Lower leg skin (tissue), 3 donors: ENCODE results near the gene PRELID2.
"Not testable (repeated sequence)": the region's sequence is repeated elsewhere in the genome, so short reads cannot be mapped to it uniquely, and the experiment has no call there.

Experiments used
- POLR2A ChIP-seq, 2 donors: fragments of 450-650 bp; IDR thresholded peaks; one replicate each; pipeline ENCODE4 v1.6.1; 2016 to 2017; ENCODE audit warnings: antibody characterized with exemption in 2 of 2, mild to moderate bottlenecking in 1 of 2, moderate library complexity in 1 of 2
- TF ChIP-seq, protein P1 (sequence below), 3 donors: fragments of 450-650 bp; IDR thresholded peaks; one replicate each; pipeline ENCODE4 v1.5.1; 2016; ENCODE audit warnings: antibody characterized with exemption in 3 of 3, mild to moderate bottlenecking in 3 of 3, moderate library complexity in 2 of 3

DNA sequence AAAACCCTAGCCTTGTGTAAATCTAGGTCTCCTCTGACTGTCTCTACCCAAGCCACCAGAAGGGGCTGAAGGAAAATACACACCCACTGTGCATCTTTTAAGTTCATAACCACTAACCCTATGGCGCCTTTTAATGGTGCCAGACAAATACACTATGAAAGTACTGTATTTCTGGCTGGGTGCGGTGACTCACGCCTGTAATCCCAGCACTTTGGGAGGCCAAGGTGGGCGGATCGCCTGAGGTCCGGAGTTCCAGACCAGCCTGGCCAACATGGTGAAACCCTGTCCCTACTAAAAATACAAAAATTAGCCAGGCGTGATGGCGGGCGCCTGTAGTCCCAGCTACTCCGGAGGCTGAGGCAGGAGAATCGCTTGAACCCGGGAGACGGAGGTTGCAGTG lies 1.1 kb upstream of the PRELID2 start:
- TF ChIP-seq, protein P1, sequence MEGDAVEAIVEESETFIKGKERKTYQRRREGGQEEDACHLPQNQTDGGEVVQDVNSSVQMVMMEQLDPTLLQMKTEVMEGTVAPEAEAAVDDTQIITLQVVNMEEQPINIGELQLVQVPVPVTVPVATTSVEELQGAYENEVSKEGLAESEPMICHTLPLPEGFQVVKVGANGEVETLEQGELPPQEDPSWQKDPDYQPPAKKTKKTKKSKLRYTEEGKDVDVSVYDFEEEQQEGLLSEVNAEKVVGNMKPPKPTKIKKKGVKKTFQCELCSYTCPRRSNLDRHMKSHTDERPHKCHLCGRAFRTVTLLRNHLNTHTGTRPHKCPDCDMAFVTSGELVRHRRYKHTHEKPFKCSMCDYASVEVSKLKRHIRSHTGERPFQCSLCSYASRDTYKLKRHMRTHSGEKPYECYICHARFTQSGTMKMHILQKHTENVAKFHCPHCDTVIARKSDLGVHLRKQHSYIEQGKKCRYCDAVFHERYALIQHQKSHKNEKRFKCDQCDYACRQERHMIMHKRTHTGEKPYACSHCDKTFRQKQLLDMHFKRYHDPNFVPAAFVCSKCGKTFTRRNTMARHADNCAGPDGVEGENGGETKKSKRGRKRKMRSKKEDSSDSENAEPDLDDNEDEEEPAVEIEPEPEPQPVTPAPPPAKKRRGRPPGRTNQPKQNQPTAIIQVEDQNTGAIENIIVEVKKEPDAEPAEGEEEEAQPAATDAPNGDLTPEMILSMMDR (IDR thresholded peaks at IDR 0.05): not testable (repeated sequence)
- TF ChIP-seq POLR2A (IDR thresholded peaks at IDR 0.05): not testable (repeated sequence)
